CD4-positive, alpha-beta T cell treated with Interleukin-1 beta for 1 hour (primary cell): ENCODE data around the gene ABCG5.

Source experiments
- DNase-seq, 2 donors: peaks; one replicate each; pipeline ENCODE4 v3.0.0-alpha.2; 2020 to 2022

ABCG5 gene

DNA sequence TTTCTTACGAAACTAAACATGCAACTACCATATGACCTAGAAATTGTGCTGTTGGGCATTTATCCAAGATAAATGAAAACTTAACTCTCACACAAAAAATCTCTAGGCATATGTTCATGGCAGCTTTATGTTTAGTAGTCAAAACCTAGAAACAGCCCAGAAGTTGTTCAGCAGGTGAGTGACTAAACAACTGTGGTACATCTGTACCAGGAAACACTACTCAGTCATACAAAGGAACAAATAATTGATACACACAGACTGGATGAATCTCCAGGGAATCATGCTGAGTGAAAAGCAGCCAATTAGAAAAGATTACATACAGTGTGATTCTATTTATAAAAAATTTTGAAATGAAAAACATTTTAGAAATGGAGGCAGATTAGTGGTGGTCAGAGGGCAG is 35.5 kb downstream of the ABCG5 start:
- DNase-seq = no peak

DNA sequence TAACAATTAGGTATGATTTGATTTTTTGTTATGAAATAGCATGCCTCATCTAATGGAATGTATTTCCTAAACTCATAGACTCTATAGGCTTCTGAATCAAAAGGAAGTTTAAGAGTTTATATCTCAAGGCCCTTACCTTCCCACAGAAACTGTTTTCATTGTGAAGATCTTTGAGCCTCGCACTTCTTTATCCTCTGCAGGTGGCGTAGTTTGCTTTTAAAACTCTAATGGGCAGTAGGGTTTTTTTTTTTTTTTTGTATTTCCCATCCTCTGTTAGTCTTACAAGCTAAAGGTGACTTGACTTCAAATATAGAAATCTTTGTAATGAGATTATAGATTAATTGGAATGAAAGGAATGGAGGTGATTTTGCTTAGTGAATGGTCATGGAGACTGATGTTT is 36.5 kb downstream of the ABCG5 start:
- no peak for DNase-seq

DNA sequence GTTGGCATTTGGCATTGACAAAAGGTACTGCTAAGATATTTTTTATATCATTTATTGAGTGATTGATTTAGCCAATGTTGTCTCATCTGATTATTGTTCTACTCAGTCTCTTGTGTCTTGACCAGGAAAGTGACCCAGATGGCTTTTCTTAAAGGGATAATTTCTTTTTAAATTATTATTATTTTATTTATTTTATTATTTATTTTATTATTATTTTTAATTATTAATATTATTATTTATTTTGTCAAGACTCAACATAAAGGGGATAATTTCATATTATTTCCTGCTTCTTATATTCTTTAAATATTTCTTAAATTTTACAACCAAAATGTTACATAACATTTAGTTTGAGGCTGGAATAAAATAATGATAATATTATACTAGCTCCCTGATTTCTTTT is 37.7 kb downstream of the ABCG5 start:
- no peak for DNase-seq

- no peak for DNase-seq
Measured at GRCh38 chr2:43798300-43798699, 40.3 kb downstream of the ABCG5 start.

DNA sequence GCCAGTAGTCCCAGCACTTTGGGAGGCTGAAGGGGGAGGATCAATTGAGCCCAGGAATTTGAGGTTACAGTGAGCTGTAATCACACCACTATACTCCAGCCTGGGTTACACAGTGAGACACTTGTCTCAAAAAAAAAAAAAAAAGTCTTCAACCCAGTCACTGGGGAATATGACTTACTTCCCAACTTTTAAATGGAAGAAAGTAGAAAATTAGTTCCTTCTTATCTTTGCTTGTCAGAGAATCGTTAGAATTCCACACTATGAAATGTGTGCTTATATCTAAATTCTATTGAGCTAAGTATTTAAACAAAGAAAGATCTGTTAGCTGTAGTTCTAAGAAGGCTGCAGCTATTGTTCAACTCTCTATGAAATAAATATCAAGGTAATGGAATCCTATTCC is 42.4 kb downstream of the ABCG5 start:
- DNase-seq = no peak

DNA sequence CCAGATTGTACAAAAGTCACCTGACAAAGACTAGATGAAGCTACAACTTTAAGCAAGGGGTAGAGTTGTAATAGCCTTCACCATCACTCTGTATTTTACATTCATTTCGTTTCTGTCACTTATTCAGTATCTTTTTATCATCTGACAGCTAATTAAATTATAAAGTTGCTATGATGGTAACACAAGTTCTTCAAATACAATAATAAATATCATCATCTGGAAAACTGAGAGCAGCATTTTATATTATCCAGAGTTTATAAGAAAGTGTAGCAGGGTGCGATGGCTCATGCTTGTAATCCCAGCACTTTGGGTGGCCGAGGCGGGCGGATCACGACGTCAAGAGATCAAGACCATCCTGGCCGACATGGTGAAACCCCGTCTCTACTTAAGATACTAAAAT is 43.7 kb downstream of the ABCG5 start:
- no peak for DNase-seq

DNA sequence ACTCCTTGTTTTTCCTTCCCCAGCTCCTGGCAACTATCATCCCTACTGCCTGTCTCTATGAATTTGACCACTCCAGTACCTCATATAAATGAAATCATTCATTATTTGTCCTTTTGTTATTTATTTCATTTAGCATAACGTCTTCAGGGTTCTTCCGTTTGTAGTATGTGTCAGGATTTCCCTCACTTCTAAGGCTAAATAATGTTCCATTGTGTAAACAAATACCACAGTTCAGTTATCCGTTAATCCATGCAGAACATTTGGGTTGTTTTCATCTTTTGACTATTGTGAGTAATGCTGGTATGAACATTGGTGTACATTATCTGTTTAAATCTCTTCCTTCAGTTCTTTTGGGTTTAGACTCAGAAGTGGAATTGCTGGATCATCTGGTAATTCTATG is 46.0 kb downstream of the ABCG5 start:
- no peak for DNase-seq

GRCh38 chr2:43791035-43791765 is 47.4 kb downstream of the ABCG5 start:
- no peak for DNase-seq

GRCh38 chr2:43790147-43790546 is 48.5 kb downstream of the ABCG5 start:
- DNase-seq = no peak

- DNase-seq = no peak
Measured at GRCh38 chr2:43788646-43789045, 50.0 kb downstream of the ABCG5 start.

DNA sequence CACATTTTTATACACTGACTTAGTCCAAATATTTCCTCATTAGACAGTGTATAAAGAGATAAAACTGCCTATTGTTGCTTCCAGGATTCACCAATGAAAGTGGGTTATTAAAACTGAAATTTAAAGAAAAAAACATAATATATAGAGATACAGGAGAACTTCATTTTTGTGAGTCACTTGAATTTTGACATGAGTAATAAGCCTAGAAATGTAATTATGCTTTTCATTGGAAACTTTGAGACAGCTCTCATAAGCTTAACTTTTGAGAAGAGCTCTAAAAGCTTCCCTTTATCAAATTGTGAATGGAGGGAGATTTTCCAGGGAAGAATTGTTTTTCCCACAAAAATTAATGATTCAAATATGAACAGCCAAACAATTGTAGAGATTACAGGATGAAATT is 50.7 kb downstream of the ABCG5 start:
- no peak for DNase-seq

- DNase-seq = no peak
Measured at GRCh38 chr2:43778233-43778632, 60.4 kb downstream of the ABCG5 start.

- no peak for DNase-seq
Measured at GRCh38 chr2:43777306-43777926, 61.2 kb downstream of the ABCG5 start.

DNA sequence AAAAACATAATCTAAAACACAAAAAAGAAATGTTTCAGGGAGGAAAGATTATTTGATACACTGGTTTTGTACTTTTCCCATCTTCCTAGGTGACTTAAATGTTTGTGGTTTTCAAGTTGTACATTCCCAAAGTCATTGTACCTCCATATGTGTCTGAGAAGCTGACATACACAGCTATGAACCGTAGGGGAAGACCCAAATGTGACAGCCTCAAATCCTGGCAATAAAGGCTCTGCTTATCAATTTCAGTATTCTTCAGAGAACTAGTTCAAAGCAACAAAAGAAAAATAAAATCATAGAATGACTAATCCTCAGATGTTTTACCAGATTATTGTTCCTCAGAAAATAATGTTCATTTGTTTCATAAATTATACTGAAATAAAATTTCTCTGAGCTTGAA is 62.3 kb downstream of the ABCG5 start:
- no peak for DNase-seq

- DNase-seq = no peak
Measured at GRCh38 chr2:43774617-43775016, 64.0 kb downstream of the ABCG5 start.

GRCh38 chr2:43773876-43774613 is 64.6 kb downstream of the ABCG5 start, which contains the start of gene DYNC2LI1:
Gene DYNC2LI1, plus strand, starts transcription at chr2:43774039. Its CDS starts 100 bp downstream, at chr2:43774139.
- peak; percentile 79 to 85 for DNase-seq

DNA sequence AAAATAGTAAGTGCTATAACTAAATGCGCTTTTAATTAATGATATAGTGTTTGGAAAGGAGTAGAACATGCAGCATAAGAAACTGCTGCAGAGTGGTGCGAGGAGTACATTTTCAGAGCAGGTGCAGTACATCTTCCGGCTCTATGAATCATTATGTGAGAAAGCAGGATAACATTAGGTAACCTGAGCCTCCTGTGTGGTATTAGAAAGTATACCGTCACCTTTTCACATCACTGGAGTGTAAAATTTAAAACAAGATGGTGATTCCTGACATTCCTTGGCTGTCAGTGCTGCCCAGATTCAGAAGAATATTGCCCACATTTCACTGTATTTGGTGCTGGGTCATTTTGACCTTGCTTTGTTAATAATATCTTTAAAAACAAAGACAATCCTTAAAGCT is 72.6 kb downstream of the ABCG5 start:
- no peak for DNase-seq

GRCh38 chr2:43764086-43764705 is 74.4 kb downstream of the ABCG5 start:
- DNase-seq = no peak

DNA sequence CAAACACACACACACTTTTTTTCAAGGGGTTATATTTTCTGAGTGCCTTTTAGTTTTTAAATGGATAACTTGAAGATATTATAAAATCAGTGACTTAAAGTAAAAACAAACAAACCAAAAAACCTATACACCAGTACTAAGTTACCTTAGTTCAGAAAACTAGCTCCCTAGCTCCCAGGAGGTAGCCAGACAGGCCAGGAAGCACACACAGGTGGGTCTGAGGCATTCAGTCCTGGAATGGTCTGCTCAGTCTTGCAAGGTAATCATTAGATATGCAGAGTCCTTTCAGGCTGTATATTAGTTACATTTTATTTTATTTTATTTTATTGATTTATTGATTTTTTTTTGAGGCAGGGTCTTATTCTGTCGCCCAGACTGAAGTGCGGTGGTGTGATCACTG is 75.5 kb downstream of the ABCG5 start:
- no peak for DNase-seq
